ENCODE results near the gene ALX3. TPM values are rescaled to one million over a fixed set of nuclear protein-coding genes. Genes with fewer than 3 reads are reported as not detected.

ALX3 gene
- total and polyA plus RNA-seq, 7 donors: 0.04 to 0.11 (median 0.05) TPM; not detected in 4

GRCh38 chr1:110087812-110088738 is 17.6 kb upstream of the ALX3 start:
- ATAC-seq: peak; percentile 61 to 77 (median 74)
- Histone ChIP-seq H3K36me3 (ENCODE audit: insufficient read depth in 1 of 2, low read depth in 1 of 2) (no peaks in the 10 kb centered on the region), H3K27me3 (ENCODE audit: insufficient read depth in 3 of 3, low read length in 2 of 3) (peaks cover 0 to 45% (median 13%) of the 10 kb centered on the region in 3 donors), H3K9me3 (no peaks in the 10 kb centered on the region), H3K4me3 (no peak overlapping the region), H3K4me1 (peaks cover 6% of the 10 kb centered on the region), H3K27ac (no peak overlapping the region)
- peak; percentile 69 for TF ChIP-seq CTCF (IDR thresholded peaks at IDR 0.05)
- WGBS, 3 donors: 53 to 57% (median 56%) methylated on average over 15 of the region's 15 CpGs
- intact Hi-C loops (cut with DNase I): no loop called here
- DNase-seq: peak in 1 of 2 donors; percentile 47

- H3K27me3 ChIP-seq (ENCODE audit: insufficient read depth in 3 of 3, low read length in 2 of 3): peaks cover 2 to 56% (median 16%) of the 10 kb centered on the region in 3 donors
Observed at GRCh38 chr1:110086961-110087360, 16.5 kb upstream of the ALX3 start.

GRCh38 chr1:110085671-110086070 is 15.2 kb upstream of the ALX3 start:
- Histone ChIP-seq H3K4me3 (no peak overlapping the region), H3K4me1 (peaks cover 6% of the 10 kb centered on the region), H3K36me3 (ENCODE audit: insufficient read depth in 1 of 2, low read depth in 1 of 2) (no peaks in the 10 kb centered on the region), H3K9me3 (no peaks in the 10 kb centered on the region), H3K27me3 (ENCODE audit: insufficient read depth in 3 of 3, low read length in 2 of 3) (peaks cover 2 to 56% (median 16%) of the 10 kb centered on the region in 3 donors), H3K27ac (no peak overlapping the region)
- ATAC-seq: no peak
- no peak for TF ChIP-seq CTCF (IDR thresholded peaks at IDR 0.05)
- DNase-seq: peak in 1 of 2 donors; percentile 11
- intact Hi-C loops (cut with DNase I): no loop called here
- WGBS, 3 donors: 78 to 93% (median 90%) methylated on average over 5 of the region's 5 CpGs

More at GRCh38 chr1:110086961-110087360, 16.5 kb upstream of the ALX3 start:
- Histone ChIP-seq H3K4me3 (no peak overlapping the region), H3K36me3 (ENCODE audit: insufficient read depth in 1 of 2, low read depth in 1 of 2) (no peaks in the 10 kb centered on the region), H3K4me1 (peaks cover 6% of the 10 kb centered on the region), H3K9me3 (no peaks in the 10 kb centered on the region), H3K27ac (no peak overlapping the region)
- DNase-seq (peak in 1 of 2 donors; percentile 19), ATAC-seq (no peak)
- intact Hi-C loops (cut with DNase I): no loop called here
- no peak for TF ChIP-seq CTCF (IDR thresholded peaks at IDR 0.05)
- WGBS, 3 donors: 71 to 85% (median 83%) methylated on average over 4 of the region's 4 CpGs

- Histone ChIP-seq H3K27me3 (ENCODE audit: insufficient read depth in 3 of 3, low read length in 2 of 3) (peaks cover 2 to 56% (median 15%) of the 10 kb centered on the region in 3 donors), H3K36me3 (ENCODE audit: insufficient read depth in 1 of 2, low read depth in 1 of 2) (no peaks in the 10 kb centered on the region), H3K4me3 (peak overlapping the region; percentile 78), H3K4me1 (peaks cover 6% of the 10 kb centered on the region), H3K9me3 (no peaks in the 10 kb centered on the region), H3K27ac (peak overlapping the region; percentile 12)
- WGBS, 3 donors: 4 to 5% (median 5%) methylated on average over 63 to 72 of the region's 72 CpGs
- DNase-seq (peak; percentile 66 to 68), ATAC-seq (peak; percentile 60 to 75 (median 64))
- no peak for TF ChIP-seq CTCF (IDR thresholded peaks at IDR 0.05)
- intact Hi-C loops (cut with DNase I): no loop called here
Observed at GRCh38 chr1:110084227-110085078, 14.0 kb upstream of the ALX3 start.
